B cell (primary cell): ENCODE data around the gene OSBPL5.

Experiments
- CTCF ChIP-seq: fragments of 200-600 bp; IDR thresholded peaks from one replicate; pipeline ENCODE4 v1.8.0; 2022; ENCODE audit warnings: antibody characterized with exemption, mild to moderate bottlenecking
- EZH2 ChIP-seq: IDR thresholded peaks from 2 replicates; pipeline ENCODE4 v1.6.1; 2012; ENCODE audit warnings: borderline replicate concordance, low read depth, mild to moderate bottlenecking, moderate library complexity, low read length; ENCODE audit not compliant: insufficient read depth, poor library complexity, severe bottlenecking

GRCh38 chr11:3121416-3121815 lies 43.7 kb downstream of the OSBPL5 start:
- TF ChIP-seq CTCF: no peak
- TF ChIP-seq EZH2: no peak
